ENCODE results near the gene ANKRD40CL. TPM values are rescaled to one million over a fixed set of nuclear protein-coding genes. Genes with fewer than 3 reads are reported as not detected.
A peak's percentile ranks its signal among the peaks of the same experiment; 100 is the strongest.

ANKRD40CL gene
- total RNA-seq, 1 experiment from 2014 or later, result not detected

- Histone ChIP-seq H3K56ac (ENCODE audit: insufficient read length, low read depth, low read length) (no peak overlapping the region), H4K8ac (replicated peaks; ENCODE audit: insufficient read length, low read depth, low read length) (no peak overlapping the region), H2AFZ (ENCODE audit: low read length) (no peak overlapping the region), H4K91ac (ENCODE audit: insufficient read length, low read depth, low read length) (no peak overlapping the region), H3K27me3 (ENCODE audit: insufficient read depth, low read length) (no peaks in the 10 kb centered on the region), H2BK20ac (ENCODE audit: low read depth, low read length, poor library complexity, severe bottlenecking) (no peak overlapping the region), H2BK120ac (ENCODE audit: low read depth, low read length, poor library complexity, severe bottlenecking) (no peak overlapping the region), H2BK15ac (ENCODE audit: low read depth, low read length) (no peak overlapping the region), H3K9me3 (ENCODE audit: control insufficient read depth, low read depth, low read length) (no peaks in the 10 kb centered on the region), H4K5ac (ENCODE audit: insufficient read length, low read depth, low read length) (no peak overlapping the region), H3K14ac (ENCODE audit: insufficient read depth, low read length) (no peak overlapping the region), H3K4ac (ENCODE audit: low read depth, low read length) (no peak overlapping the region), H2AK5ac (ENCODE audit: insufficient read length, low read length) (no peak overlapping the region), H3K4me2 (ENCODE audit: insufficient read depth, insufficient read length, low read length) (no peak overlapping the region), H2BK5ac (ENCODE audit: insufficient read length, low read length) (no peak overlapping the region), H3K23me2 (ENCODE audit: insufficient read length, low read depth, low read length, poor library complexity, severe bottlenecking) (no peaks in the 10 kb centered on the region), H2BK12ac (ENCODE audit: insufficient read length, low read depth, low read length) (no peak overlapping the region), H3K18ac (ENCODE audit: insufficient read length, low read depth, low read length) (no peak overlapping the region), H4K20me1 (ENCODE audit: control insufficient read depth, insufficient read depth, insufficient read length) (no peaks in the 10 kb centered on the region), H3T11ph (ENCODE audit: low read length) (no peak overlapping the region), H3K79me2 (ENCODE audit: insufficient read depth, low read length) (no peaks in the 10 kb centered on the region), H3K23ac (ENCODE audit: insufficient read length, low read depth, low read length) (no peak overlapping the region), H3K9ac (ENCODE audit: extremely low read depth, insufficient read length, low read length) (no peak overlapping the region), H3K79me1 (ENCODE audit: insufficient read depth, low read depth, low read length, poor library complexity, severe bottlenecking) (no peaks in the 10 kb centered on the region), H3K4me1 (ENCODE audit: insufficient read depth, low read length) (no peaks in the 10 kb centered on the region), H3K27ac (ENCODE audit: insufficient read length, low read depth, low read length) (no peak overlapping the region)
- Mint-ChIP-seq H3K4me3 (no peak overlapping the region), H3K27me3 (ENCODE audit: low read depth) (no peaks in the 10 kb centered on the region; the same call in none of the 2 replicates), H3K4me1 (peaks cover 6% of the 10 kb centered on the region in 2 experiments; a peak in 2 of 4 replicates), H3K36me3 (ENCODE audit: insufficient read depth in 1 of 3, low read depth in 3 of 3) (no peaks in the 10 kb centered on the region), H3K9me3 (no peaks in the 10 kb centered on the region), H3K27ac (peak overlapping the region in 1 of 3 experiments; percentile 37; a peak in 2 of 7 replicates)
- no peak for DNase-seq
- no peak for TF ChIP-seq CTCF (conservative IDR thresholded peaks at IDR 0.05)
- no CpG with 5 or more reads among the region's 5 CpGs for WGBS (ENCODE audit: extremely low coverage, insufficient read length, low lambda C conversion rate)
These were observed 40.4 kb upstream of the ANKRD40CL start for GRCh38 chr17:50807675-50808074.

Measured in H9 (cell line).